ENCODE measurements around the gene IL17RA.
A peak's percentile ranks its signal among the peaks of the same experiment; 100 is the strongest.
"Not testable (repeated sequence)": the region's sequence is repeated elsewhere in the genome, so short reads cannot be mapped to it uniquely, and the experiment has no call there.

Gene IL17RA

GRCh38 chr22:17084554-17085276 is at the start of gene IL17RA:
Gene IL17RA, plus strand, starts transcription at chr22:17085000. Its CDS starts 92 bp downstream, at chr22:17085092.
- DNase-seq (ENCODE audit: low read depth, low spot score): peak; percentile 51

GRCh38 chr22:17035246-17035645 is 49.6 kb upstream of the IL17RA start:
- DNase-seq (ENCODE audit: low read depth, low spot score): no peak

GRCh38 chr22:17035976-17036841 is 48.6 kb upstream of the IL17RA start:
- not testable (repeated sequence) for DNase-seq (ENCODE audit: low read depth, low spot score)

- DNase-seq (ENCODE audit: low read depth, low spot score): not testable (repeated sequence)
Observed at GRCh38 chr22:17036842-17037711, 47.7 kb upstream of the IL17RA start.

GRCh38 chr22:17043521-17043920 is 41.3 kb upstream of the IL17RA start:
- DNase-seq (ENCODE audit: low read depth, low spot score): no peak

- DNase-seq (ENCODE audit: low read depth, low spot score): no peak
Observed at GRCh38 chr22:17046566-17047348, 38.0 kb upstream of the IL17RA start.

GRCh38 chr22:17047656-17048055 is 37.1 kb upstream of the IL17RA start:
- DNase-seq (ENCODE audit: low read depth, low spot score): no peak

GRCh38 chr22:17056058-17056457 is 28.7 kb upstream of the IL17RA start:
- DNase-seq (ENCODE audit: low read depth, low spot score): no peak

GRCh38 chr22:17056807-17057206 is 28.0 kb upstream of the IL17RA start:
- no peak for DNase-seq (ENCODE audit: low read depth, low spot score)

GRCh38 chr22:17057959-17058814 is 26.6 kb upstream of the IL17RA start:
- DNase-seq (ENCODE audit: low read depth, low spot score): peak; percentile 37

GRCh38 chr22:17060126-17060525 is 24.7 kb upstream of the IL17RA start:
- no peak for DNase-seq (ENCODE audit: low read depth, low spot score)

GRCh38 chr22:17063411-17064106 is 21.2 kb upstream of the IL17RA start:
- no peak for DNase-seq (ENCODE audit: low read depth, low spot score)

GRCh38 chr22:17064498-17065100 is 20.2 kb upstream of the IL17RA start:
- no peak for DNase-seq (ENCODE audit: low read depth, low spot score)

GRCh38 chr22:17065433-17065832 is 19.4 kb upstream of the IL17RA start:
- DNase-seq (ENCODE audit: low read depth, low spot score): no peak

- no peak for DNase-seq (ENCODE audit: low read depth, low spot score)
Observed at GRCh38 chr22:17072877-17073276, 11.9 kb upstream of the IL17RA start.

- DNase-seq (ENCODE audit: low read depth, low spot score): no peak
Observed at GRCh38 chr22:17074648-17075002, 10.2 kb upstream of the IL17RA start.

GRCh38 chr22:17077255-17077654 is 7.5 kb upstream of the IL17RA start:
- no peak for DNase-seq (ENCODE audit: low read depth, low spot score)

GRCh38 chr22:17079572-17079971 is 5.2 kb upstream of the IL17RA start:
- no peak for DNase-seq (ENCODE audit: low read depth, low spot score)

- DNase-seq (ENCODE audit: low read depth, low spot score): no peak
Observed at GRCh38 chr22:17083255-17083654, 1.5 kb upstream of the IL17RA start.

Measured in smooth muscle cell of the brain vasculature (primary cell).